ENCODE data around the gene CCDC9B.

CCDC9B gene

DNA sequence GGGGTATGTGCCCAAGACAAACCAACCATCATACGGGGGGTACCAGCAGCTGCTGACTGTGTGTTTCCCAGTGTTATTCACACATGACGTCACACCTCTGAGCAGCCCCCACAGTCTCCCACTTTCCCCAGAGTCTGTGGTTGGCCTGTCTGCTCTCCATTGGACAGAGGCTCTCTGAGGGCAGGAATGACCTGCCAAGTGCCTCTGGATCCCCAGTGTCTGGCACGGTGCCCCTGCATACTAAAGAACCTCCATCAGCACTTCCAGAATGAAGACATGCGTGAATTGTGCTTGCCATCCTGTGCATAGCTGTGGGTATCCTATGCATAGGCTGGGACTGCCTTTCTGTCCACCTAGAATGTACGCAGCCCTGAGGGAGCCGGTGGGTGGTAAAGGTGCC lies 3.5 kb upstream of the CCDC9B start:
- DNase-seq = no peak

DNA sequence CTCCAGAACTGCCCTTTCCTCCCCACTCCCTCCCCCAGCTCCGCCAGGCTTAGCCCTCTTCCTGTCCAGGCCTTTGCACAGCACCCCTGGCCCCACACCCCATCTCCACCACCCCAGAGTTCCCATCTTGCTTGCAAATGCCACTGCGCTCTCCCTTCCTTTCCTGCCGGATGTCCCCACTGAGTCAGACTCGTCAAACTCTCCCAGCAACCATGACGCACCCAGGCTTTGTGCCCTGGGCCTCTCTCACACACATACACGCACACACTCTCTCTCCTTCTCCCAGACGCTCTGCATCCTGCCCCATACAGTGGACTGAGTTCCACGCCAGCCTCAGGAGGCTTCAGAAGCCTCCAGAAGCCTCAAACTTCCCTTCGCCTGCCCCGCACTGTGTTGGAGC lies 2.8 kb upstream of the CCDC9B start:
- DNase-seq = no peak

DNA sequence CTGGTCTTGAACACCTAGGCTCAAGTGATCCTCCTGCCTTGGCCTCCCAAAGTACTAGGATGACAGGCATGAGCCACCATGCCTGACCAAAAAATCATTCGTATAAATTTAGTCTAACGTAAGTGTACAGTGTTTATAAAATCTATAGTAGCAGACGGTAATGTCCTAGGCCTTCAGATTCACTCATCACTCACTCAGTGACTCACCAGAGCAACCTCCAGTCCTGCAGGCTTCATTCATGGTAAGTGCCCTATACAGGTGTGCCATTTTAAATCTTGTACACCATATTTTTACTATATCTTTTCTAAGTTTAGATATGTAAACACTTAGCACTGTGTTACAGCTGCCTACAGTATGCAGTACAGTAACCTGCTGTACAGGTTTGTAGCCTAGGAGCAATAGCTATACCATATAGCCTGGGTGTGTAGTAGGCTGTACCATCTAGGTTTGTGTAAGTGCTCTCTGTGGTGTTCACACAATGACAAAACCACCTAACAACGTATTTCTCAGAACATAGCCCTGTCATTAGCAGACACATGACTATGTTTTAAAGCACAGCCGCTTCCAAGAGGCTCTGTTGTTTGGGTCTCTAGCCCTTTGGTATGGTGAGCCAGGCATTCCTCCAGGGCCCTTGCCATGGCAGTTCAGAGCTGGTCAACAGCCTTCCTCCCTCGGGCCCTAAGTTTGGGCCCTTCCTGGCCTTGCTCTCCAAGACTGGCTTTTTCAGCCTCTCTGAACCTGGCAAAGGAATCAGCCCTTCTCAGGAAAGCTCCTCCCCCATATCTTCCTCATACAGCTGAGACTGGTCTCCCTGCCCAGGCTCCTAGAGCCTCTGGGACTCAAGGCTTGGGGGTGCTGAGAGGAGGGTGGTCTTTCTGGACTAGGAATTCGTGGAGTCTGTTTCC lies 1.9 kb upstream of the CCDC9B start:
- no peak for DNase-seq

GRCh38 chr15:40340038-40340739 lies 550 bp downstream of the CCDC9B start:
- no peak for DNase-seq

- no peak for DNase-seq
Measured at GRCh38 chr15:40339621-40339945, 1.2 kb downstream of the CCDC9B start.

GRCh38 chr15:40338921-40339620 lies 1.7 kb downstream of the CCDC9B start:
- no peak for DNase-seq

DNA sequence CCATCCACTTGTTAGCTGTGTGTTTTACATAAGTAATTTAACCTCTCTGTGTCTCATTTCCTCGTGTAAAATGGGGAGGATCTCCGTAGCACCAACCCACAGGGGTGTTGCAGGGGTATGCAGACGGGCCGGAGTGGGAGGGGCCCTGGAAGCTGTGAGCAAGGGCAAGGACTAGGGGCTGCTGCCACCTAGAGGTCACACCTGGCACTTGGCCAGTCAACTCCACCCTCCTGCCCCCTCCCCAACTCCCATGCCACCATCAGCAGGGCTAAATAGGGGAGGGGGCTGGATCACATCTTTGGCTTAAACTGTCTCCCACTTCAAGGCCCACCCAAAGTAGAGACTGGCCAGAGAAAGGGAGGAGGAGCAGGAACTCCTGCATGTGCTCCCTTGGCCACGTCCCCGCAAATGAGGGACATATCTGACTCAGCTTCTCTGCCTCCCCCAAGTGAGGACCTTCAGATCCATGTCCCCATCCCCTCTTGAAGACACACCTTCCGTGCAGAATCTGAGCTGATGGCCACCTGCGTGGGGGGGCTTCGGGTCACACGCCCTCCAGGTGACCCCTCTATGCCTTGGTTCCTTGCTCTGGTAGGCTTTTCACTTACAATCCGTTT lies 2.6 kb downstream of the CCDC9B start:
- DNase-seq = peak; percentile 24

- DNase-seq = no peak
Measured at GRCh38 chr15:40337597-40337996, 3.1 kb downstream of the CCDC9B start.

DNA sequence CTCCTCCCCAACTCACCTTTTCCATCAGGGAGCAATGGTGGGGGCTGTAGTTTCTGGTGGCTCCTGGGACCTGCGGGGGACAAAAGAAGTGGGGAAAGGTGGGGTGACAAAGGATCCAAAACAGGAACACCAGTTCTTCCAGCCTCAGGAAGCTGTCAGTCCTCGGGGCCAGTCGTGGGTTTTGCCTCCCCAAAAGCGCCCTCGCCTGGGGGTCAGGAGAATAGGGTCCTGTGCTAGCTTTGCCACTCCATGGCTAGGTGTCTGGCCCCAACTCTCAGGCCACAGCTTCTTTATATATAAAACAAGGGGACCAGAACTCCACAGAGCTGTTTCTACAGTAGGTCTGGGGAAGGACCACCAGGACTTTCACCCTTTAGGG lies 4.0 kb downstream of the CCDC9B start:
- no peak for DNase-seq

GRCh38 chr15:40335938-40336743 lies 4.6 kb downstream of the CCDC9B start:
- DNase-seq = no peak

GRCh38 chr15:40334941-40335795 lies 5.6 kb downstream of the CCDC9B start:
- DNase-seq = no peak

GRCh38 chr15:40334541-40334940 lies 6.2 kb downstream of the CCDC9B start:
- no peak for DNase-seq

DNA sequence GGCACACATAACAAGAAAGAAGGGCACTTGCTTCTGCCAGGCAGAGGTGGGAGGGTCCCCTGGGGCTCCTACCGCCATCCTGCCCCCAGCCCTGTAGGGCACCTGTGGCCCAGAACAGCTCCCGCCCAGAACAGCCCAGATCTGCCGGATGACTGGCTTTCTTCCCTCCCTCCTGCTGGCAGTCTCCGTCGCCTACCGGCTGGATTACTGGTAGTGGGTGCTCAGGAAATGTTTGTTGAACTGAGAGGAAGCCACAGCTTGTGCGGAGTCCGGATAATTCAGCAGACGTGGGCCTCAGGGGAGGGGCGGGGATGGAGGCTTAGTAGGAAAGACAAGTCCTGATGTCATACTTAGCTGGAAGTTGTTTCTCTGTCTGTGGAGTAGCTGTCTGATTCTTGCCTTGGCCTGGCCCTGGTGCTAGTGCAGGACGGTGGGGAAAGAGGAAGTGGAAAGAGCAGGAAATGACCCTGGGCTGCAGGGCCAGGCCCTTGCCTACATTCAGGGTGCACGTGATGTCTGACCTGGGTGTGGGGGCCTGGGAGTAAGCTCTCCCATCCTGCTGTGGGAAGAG lies 6.7 kb downstream of the CCDC9B start:
- no peak for DNase-seq

GRCh38 chr15:40332113-40332781 lies 8.5 kb downstream of the CCDC9B start:
- no peak for DNase-seq

- no peak for DNase-seq
Measured at GRCh38 chr15:40331637-40332036, 9.1 kb downstream of the CCDC9B start.

DNA sequence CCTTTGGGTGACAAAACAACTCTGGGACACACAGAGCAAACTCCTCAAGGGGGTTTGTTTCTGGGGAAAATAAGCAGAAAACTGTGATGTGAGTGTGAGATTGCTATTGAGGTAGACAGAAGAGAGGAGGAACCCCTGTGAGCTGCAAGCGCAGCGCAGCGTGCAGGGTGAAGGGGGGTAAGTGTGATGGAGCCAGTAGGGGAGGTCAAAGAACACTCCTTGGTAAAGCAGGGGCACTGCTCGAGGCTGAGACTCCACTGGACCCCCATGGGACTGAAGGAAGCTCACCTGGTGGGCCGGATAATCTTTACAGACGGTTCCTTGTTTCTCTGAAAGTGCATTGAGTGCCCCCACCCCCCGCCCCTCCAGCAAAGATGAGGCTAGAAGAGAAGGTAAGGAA lies 9.7 kb downstream of the CCDC9B start:
- no peak for DNase-seq

DNA sequence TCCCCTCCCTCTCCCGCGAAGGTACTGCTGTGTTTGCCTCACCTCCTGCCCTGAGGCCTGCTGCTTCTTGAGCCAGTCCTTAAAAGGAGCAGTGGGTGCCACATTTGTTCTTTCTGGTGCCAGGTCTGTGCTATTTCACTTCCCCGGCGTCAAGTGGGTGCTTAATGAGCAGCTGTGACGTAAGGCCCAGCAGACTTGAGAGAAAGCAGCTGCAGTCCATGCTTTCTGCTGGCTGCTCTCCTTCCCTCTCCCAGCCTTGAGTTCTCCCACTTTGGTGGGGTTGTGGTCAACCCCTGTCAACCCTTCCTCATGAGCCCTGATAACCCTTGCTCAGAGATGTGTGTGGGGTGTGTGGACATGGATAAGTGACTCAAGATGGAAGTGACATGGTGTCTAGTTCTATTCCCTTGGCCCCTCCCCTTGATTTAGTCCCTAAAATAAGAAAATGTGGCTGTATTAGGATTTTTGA lies 10.3 kb downstream of the CCDC9B start:
- DNase-seq = no peak

DNA sequence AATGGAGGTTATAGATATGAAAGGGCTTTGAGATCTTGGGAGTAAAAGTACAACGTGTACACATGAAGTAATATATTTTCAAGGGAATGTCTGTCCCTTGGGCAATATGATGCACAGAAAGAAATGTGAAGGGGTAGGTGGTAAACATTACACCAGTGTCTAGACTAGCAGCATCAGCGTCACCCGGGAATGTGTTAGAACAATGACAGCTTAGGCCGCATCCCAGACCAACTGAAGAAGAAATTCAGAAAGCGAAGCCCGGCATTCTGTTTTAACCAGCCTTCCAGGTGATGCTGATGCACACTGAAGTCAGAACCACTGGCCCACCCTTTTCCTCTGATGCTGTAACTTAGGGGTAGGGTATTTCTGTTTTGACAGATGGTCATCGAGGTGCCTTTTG lies 10.9 kb downstream of the CCDC9B start:
- no peak for DNase-seq

GRCh38 chr15:40328751-40329150 lies 12.0 kb downstream of the CCDC9B start:
- no peak for DNase-seq

DNA sequence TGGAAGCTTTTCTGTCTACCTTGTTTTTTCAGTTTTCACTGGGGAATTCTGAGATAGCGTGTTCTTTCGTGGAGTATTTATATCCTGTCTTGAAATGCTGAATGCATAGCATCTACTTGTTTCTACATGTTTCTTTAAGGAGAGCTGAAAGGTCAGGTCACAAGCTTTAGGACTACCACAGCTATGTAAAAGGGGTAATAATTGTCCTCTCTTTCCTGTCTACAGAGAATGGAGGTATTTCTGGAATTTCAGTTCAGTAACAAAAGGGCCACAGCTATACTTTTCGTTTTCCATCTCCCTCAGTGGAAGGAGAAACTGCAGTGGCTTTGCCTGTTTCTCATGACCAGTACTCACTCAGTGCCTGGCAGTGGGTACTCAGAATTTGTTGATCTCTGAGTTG lies 12.6 kb downstream of the CCDC9B start:
- no peak for DNase-seq

GRCh38 chr15:40327457-40327856 lies 13.3 kb downstream of the CCDC9B start:
- no peak for DNase-seq
